ENCODE results near the gene LIME1.
"Not testable (repeated sequence)": the region's sequence is repeated elsewhere in the genome, so short reads cannot be mapped to it uniquely, and the experiment has no call there.

Gene LIME1

GRCh38 chr20:63773571-63774241 is 37.2 kb downstream of the LIME1 start:
- no peak for DNase-seq (ENCODE audit: low read depth)

GRCh38 chr20:63774306-63774705 is 37.8 kb downstream of the LIME1 start:
- DNase-seq (ENCODE audit: low read depth): no peak

GRCh38 chr20:63775096-63775978 is 38.9 kb downstream of the LIME1 start:
- no peak for DNase-seq (ENCODE audit: low read depth)

- DNase-seq (ENCODE audit: low read depth): not testable (repeated sequence)
Measured at GRCh38 chr20:63776875-63777274, 40.4 kb downstream of the LIME1 start.

GRCh38 chr20:63777614-63778013 is 41.1 kb downstream of the LIME1 start:
- DNase-seq (ENCODE audit: low read depth): no peak

- no peak for DNase-seq (ENCODE audit: low read depth)
Measured at GRCh38 chr20:63778034-63778752, 41.7 kb downstream of the LIME1 start.

GRCh38 chr20:63778857-63779256 is 42.4 kb downstream of the LIME1 start:
- DNase-seq (ENCODE audit: low read depth): no peak

- no peak for DNase-seq (ENCODE audit: low read depth)
Measured at GRCh38 chr20:63781181-63781580, 44.7 kb downstream of the LIME1 start.

GRCh38 chr20:63782051-63782471 is 45.6 kb downstream of the LIME1 start:
- DNase-seq (ENCODE audit: low read depth): no peak

- DNase-seq (ENCODE audit: low read depth): no peak
Measured at GRCh38 chr20:63782521-63782971, 46.1 kb downstream of the LIME1 start.

- no peak for DNase-seq (ENCODE audit: low read depth)
Measured at GRCh38 chr20:63783970-63784369, 47.5 kb downstream of the LIME1 start.

- no peak for DNase-seq (ENCODE audit: low read depth)
Measured at GRCh38 chr20:63785691-63786131, 49.2 kb downstream of the LIME1 start.

- DNase-seq (ENCODE audit: low read depth): no peak
Measured at GRCh38 chr20:63787302-63787701, 50.8 kb downstream of the LIME1 start.

- no peak for DNase-seq (ENCODE audit: low read depth)
Measured at GRCh38 chr20:63787749-63788148, 51.3 kb downstream of the LIME1 start.

All from T-helper 22 cell (primary cell).